GM12878 (cell line): ENCODE results near the gene MSANTD2. TPM values are rescaled to one million over a fixed set of nuclear protein-coding genes. Genes with fewer than 3 reads are reported as not detected.

Experiments used
- ATAC-seq: fragments of 200-7000 bp; cut with Tn5 transposase; 3 replicates; pipeline ENCODE4 v1.9.1; 2020; ENCODE audit warnings: mild to moderate bottlenecking, moderate library complexity
- BruUV-seq: library from RNA; stranded (reverse); fragments of 400-500 nt; replicated peaks from 2 replicates; lab custom pipeline; 2021; lab: Mats Ljungman, UMichigan
- CTCF ChIA-PET: fragments of 300-600 bp; sonication (Branson Sonifier 250); formaldehyde crosslinking; extraction: SDS; loops from one replicate; lab custom pipeline; 2021; ENCODE audit warnings: inconsistent platforms; lab: Yijun Ruan, JAX
- POLR2A ChIA-PET: fragments of 350-600 bp; formaldehyde crosslinking; extraction: SDS; loops from one replicate; lab custom pipeline; 2021; ENCODE audit warnings: inconsistent platforms; lab: Charles Lee
- RAD21 ChIA-PET: fragments of 300-600 bp; sonication (Branson Sonifier 250); formaldehyde crosslinking; loops from one replicate; lab custom pipeline; 2023; ENCODE audit warnings: antibody characterized with exemption; ENCODE audit not compliant: unreplicated experiment; lab: Charles Lee
- SMC1A ChIA-PET: fragments of 300-600 bp; sonication (Branson Sonifier 250); formaldehyde crosslinking; loops from one replicate; lab custom pipeline; 2023; ENCODE audit not compliant: unreplicated experiment, uncharacterized antibody; lab: Charles Lee
- DNase-seq: peaks from one replicate; pipeline ENCODE4 v3.0.0-alpha.2; 2011; ENCODE audit warnings: low read depth, low spot score
- FAIRE-seq: peaks from 3 replicates; lab custom pipeline; 2011; peaks lifted over from hg19 to GRCh38; lab: Jason Lieb, UNC
- H2AFZ ChIP-seq: 2 replicates; pipeline ENCODE4 v1.6.0; 2011; ENCODE audit warnings: low read depth, low read length, control low read depth; ENCODE audit not compliant: control insufficient read depth
- H3K27ac ChIP-seq: 2 replicates; pipeline ENCODE4 v1.5.1; 2011; ENCODE audit warnings: control low read depth; ENCODE audit not compliant: control insufficient read depth, insufficient read depth
- H3K27me3 ChIP-seq, 2 experiments: replicated peaks in 1 of 2; 2 replicates each; pipeline versions ENCODE4 v1.6.0 to v1.6.1; 2011; ENCODE audit warnings: low read length in 1 of 2; ENCODE audit not compliant: control insufficient read depth in 2 of 2, insufficient read depth in 2 of 2
- H3K36me3 ChIP-seq, 2 experiments: 2 replicates each; pipeline ENCODE4 v1.5.1; 2011; ENCODE audit warnings: low read length in 1 of 2; ENCODE audit not compliant: control insufficient read depth in 2 of 2, insufficient read depth in 2 of 2
- H3K4me1 ChIP-seq: 2 replicates; pipeline ENCODE4 v1.6.1; 2011; ENCODE audit warnings: mild to moderate bottlenecking, low read length, moderate library complexity, mixed read lengths; ENCODE audit not compliant: control insufficient read depth, insufficient read depth
- H3K4me2 ChIP-seq: 2 replicates; pipeline ENCODE4 v1.6.0; 2011; ENCODE audit warnings: control low read depth; ENCODE audit not compliant: control insufficient read depth, insufficient read depth
- H3K4me3 ChIP-seq: fragments of 200-600 bp; sonication (generic); 2 replicates; pipeline ENCODE4 v1.5.1; 2016
- H3K79me2 ChIP-seq: 2 replicates; pipeline ENCODE4 v1.6.0; 2011; ENCODE audit warnings: low read length; ENCODE audit not compliant: control insufficient read depth, insufficient read depth
- H3K9ac ChIP-seq: 2 replicates; pipeline ENCODE4 v1.8.0; 2011; ENCODE audit warnings: low read length, control low read depth, mixed read lengths; ENCODE audit not compliant: control insufficient read depth, insufficient read depth
- H3K9me3 ChIP-seq: replicated peaks from 3 replicates; pipeline ENCODE4 v1.5.1; 2011; ENCODE audit warnings: mild to moderate bottlenecking, low read length; ENCODE audit not compliant: control insufficient read depth, insufficient read depth
- H4K20me1 ChIP-seq: 2 replicates; pipeline ENCODE4 v1.6.0; 2011; ENCODE audit not compliant: control insufficient read depth, insufficient read depth
- BCL3 ChIP-seq: IDR thresholded peaks from 2 replicates; pipeline ENCODE4 v1.6.1; 2011; ENCODE audit warnings: borderline replicate concordance, low read depth, mild to moderate bottlenecking, moderate library complexity, low read length; ENCODE audit not compliant: insufficient read depth, poor library complexity, severe bottlenecking
- CBX5 ChIP-seq: sonication (generic); IDR thresholded peaks from 2 replicates; pipeline ENCODE4 v1.6.1; 2016; ENCODE audit warnings: low read depth, moderate library complexity, mild to moderate bottlenecking, inconsistent platforms
- ELK1 ChIP-seq: IDR thresholded peaks from 2 replicates; pipeline ENCODE4 v1.6.1; 2012; ENCODE audit warnings: low read depth, low read length, improper control_type of control experiment
- IRF3 ChIP-seq: fragments of 450-650 bp; IDR thresholded peaks from 2 replicates; pipeline ENCODE4 v1.6.1; 2014; ENCODE audit warnings: mild to moderate bottlenecking
- KAT2A ChIP-seq: conservative IDR thresholded peaks from 2 replicates; pipeline ENCODE4 v1.6.1; 2011; ENCODE audit warnings: low read depth, low read length; ENCODE audit not compliant: control insufficient read depth
- NFYB ChIP-seq: IDR thresholded peaks from 2 replicates; pipeline ENCODE4 v1.6.1; 2011; ENCODE audit warnings: low read depth, mild to moderate bottlenecking, low read length, improper control_type of control experiment, moderate library complexity; ENCODE audit not compliant: insufficient read depth
- NR2F1 ChIP-seq: fragments of 450-650 bp; conservative IDR thresholded peaks from 2 replicates; pipeline ENCODE4 v1.6.1; 2017; ENCODE audit warnings: mild to moderate bottlenecking
- POLR2A ChIP-seq: IDR thresholded peaks from 2 replicates; pipeline ENCODE4 v1.6.1; 2011; ENCODE audit warnings: low read depth, mild to moderate bottlenecking, low read length
- SUPT20H ChIP-seq: IDR thresholded peaks from 2 replicates; pipeline ENCODE4 v1.6.1; 2011; ENCODE audit warnings: low read depth, mild to moderate bottlenecking, low read length, moderate library complexity, borderline replicate concordance; ENCODE audit not compliant: control insufficient read depth
- WGBS: methylation state at CpG from one replicate; pipeline ENCODE4 v1.1.6; 2016; ENCODE audit warnings: low lambda C conversion rate; ENCODE audit not compliant: insufficient replicate concordance, insufficient coverage; ENCODE audit errors: missing lambda C conversion rate; 5-methylcytosine and 5-hydroxymethylcytosine counted together
- in situ Hi-C: fragments of 300-500 bp; cut with MboI; formaldehyde crosslinking; loops from 9 replicates; pipeline ENCODE4 v1.14.3; 2018; ENCODE audit warnings: mixed read lengths
- intact Hi-C: fragments of 100-400 bp; cut with micrococcal nuclease; formaldehyde crosslinking; loops from one replicate; pipeline ENCODE4 v1.14.2; 2022; ENCODE audit not compliant: unreplicated experiment
- polyA plus RNA-seq, 11 experiments: library from polyadenylated mRNA; depleted of rRNA in 4 of 11; unstranded in 6 of 11; stranded (reverse) in 5 of 11; fragments of >200 nt; fragmentation: Nextera tagmentation in 4 of 11; fragmentation: Illumina TruSeq in 1 of 11; extraction: Ambion mirVana in 4 of 11; extraction: Trizol in 1 of 11; gene quantifications; 1 replicate in 1 of 11; 2 replicates in 10 of 11; pipeline versions ENCODE4 v1.2.1 to v1.2.3, GENCODE V29; 2011 to 2016; ENCODE audit warnings: inconsistent platforms in 2 of 11, missing spikeins in 2 of 11, low read depth in 1 of 11
- total RNA-seq, 4 experiments: library from RNA; depleted of rRNA in 3 of 4; stranded (reverse); fragments of >200 nt in 3 of 4; fragmentation: Illumina TruSeq in 1 of 4; extraction: Trizol in 1 of 4; gene quantifications; 2 replicates each; pipeline versions ENCODE4 v1.2.1 to v1.2.3, GENCODE V29; 2013 to 2021
- TF ChIP-seq, protein P1 (sequence below): fragments of 150-350 bp; IDR thresholded peaks from 2 replicates; pipeline ENCODE4 v1.6.1; 2016; ENCODE audit warnings: low read depth, low read length
- TF ChIP-seq, protein P2 (sequence below): fragments of 450-650 bp; IDR thresholded peaks from 2 replicates; pipeline ENCODE4 v1.6.1; 2016; ENCODE audit warnings: mild to moderate bottlenecking

The MSANTD2 gene
- total and polyA plus RNA-seq, 10 of the 15 experiments (the other 5 are each of a cell fraction or from before 2014, with no cell fraction given) = 3.0 to 12.4 (median 8.0) TPM

DNA sequence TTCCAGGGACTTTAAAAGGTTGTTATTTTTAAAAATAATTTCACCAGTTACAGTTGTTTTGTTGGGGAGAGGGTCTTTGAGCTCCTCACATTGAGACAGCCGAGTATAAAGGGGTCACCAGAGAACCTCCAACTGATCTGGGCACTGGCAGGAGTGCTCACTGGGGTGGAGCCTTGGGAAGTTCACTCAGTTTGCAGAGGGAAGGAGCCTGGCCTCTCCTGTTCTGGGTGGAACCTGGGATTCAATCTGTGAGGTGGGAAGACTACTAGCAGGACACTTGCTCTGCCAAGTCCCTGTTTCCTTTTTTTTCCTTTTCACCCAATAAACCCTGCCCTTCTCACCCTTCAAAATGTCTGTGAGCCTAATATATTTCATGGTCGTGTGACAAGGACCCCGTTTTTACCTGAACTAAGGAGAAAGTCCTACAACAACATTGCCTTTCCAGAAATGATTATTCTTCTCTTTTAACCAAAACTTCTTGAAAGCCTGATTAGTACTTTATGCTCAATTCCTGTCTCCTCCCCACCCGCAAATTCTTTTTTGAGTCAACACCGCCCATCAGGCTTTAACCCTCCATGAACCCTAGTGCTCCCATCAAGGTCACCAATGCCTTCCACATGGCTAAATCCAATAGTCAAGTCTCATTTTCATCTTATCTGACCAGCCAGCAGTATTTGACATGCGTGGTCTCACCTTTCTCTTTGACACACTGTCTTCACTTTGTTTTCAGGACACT lies 22.0 kb upstream of the MSANTD2 start:
- POLR2A ChIA-PET = no interaction called here
- FAIRE-seq = no peak
- CTCF ChIA-PET = interaction anchor here (2.0 kb wide), 1 partner anchor 28 kb away, joined by 6 read pairs; no protein-coding TSS in a partner anchor
- SMC1A ChIA-PET = interaction anchor here (1.2 kb wide), 1 partner anchor 59 kb away, joined by 4 read pairs; no protein-coding TSS in a partner anchor
- RAD21 ChIA-PET = no interaction called here
- peaks cover 0 to 3% of the 10 kb centered on the region in 2 experiments; a peak in 3 of 4 replicates for H3K27me3 ChIP-seq
- no peak for DNase-seq
- no peaks in the 10 kb centered on the region for H3K79me2 ChIP-seq
- no peaks in the 10 kb centered on the region for H3K36me3 ChIP-seq
- no peak overlapping the region for H3K9ac ChIP-seq
- no TSS peak for BruUV-seq
- no peaks in the 10 kb centered on the region for H3K9me3 ChIP-seq
- no peak overlapping the region for H2AFZ ChIP-seq
- ATAC-seq = no peak
- no peak for TF ChIP-seq SUPT20H
- TF ChIP-seq IRF3 = no peak
- no peak for TF ChIP-seq POLR2A
- TF ChIP-seq KAT2A = no peak
- no peak for TF ChIP-seq BCL3
- no peak for TF ChIP-seq CBX5
- TF ChIP-seq NR2F1 = no peak
- TF ChIP-seq NFYB = no peak
- TF ChIP-seq ELK1 = no peak
- TF ChIP-seq, protein P1, sequence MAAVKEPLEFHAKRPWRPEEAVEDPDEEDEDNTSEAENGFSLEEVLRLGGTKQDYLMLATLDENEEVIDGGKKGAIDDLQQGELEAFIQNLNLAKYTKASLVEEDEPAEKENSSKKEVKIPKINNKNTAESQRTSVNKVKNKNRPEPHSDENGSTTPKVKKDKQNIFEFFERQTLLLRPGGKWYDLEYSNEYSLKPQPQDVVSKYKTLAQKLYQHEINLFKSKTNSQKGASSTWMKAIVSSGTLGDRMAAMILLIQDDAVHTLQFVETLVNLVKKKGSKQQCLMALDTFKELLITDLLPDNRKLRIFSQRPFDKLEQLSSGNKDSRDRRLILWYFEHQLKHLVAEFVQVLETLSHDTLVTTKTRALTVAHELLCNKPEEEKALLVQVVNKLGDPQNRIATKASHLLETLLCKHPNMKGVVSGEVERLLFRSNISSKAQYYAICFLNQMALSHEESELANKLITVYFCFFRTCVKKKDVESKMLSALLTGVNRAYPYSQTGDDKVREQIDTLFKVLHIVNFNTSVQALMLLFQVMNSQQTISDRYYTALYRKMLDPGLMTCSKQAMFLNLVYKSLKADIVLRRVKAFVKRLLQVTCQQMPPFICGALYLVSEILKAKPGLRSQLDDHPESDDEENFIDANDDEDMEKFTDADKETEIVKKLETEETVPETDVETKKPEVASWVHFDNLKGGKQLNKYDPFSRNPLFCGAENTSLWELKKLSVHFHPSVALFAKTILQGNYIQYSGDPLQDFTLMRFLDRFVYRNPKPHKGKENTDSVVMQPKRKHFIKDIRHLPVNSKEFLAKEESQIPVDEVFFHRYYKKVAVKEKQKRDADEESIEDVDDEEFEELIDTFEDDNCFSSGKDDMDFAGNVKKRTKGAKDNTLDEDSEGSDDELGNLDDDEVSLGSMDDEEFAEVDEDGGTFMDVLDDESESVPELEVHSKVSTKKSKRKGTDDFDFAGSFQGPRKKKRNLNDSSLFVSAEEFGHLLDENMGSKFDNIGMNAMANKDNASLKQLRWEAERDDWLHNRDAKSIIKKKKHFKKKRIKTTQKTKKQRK = no peak
- TF ChIP-seq, protein P2, sequence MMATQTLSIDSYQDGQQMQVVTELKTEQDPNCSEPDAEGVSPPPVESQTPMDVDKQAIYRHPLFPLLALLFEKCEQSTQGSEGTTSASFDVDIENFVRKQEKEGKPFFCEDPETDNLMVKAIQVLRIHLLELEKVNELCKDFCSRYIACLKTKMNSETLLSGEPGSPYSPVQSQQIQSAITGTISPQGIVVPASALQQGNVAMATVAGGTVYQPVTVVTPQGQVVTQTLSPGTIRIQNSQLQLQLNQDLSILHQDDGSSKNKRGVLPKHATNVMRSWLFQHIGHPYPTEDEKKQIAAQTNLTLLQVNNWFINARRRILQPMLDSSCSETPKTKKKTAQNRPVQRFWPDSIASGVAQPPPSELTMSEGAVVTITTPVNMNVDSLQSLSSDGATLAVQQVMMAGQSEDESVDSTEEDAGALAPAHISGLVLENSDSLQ = no peak
- 29% methylated on average over 6 of the region's 6 CpGs for WGBS
- H3K4me1 ChIP-seq = no peaks in the 10 kb centered on the region
- in situ Hi-C loops (no loop called here), intact Hi-C loops (no loop called here)
- H3K4me2 ChIP-seq = no peak overlapping the region
- H4K20me1 ChIP-seq = no peaks in the 10 kb centered on the region
- H3K27ac ChIP-seq = no peak overlapping the region
- no peak overlapping the region for H3K4me3 ChIP-seq
